ENCODE measurements around the gene SLIT3. TPM values are rescaled to one million over a fixed set of nuclear protein-coding genes. Genes with fewer than 3 reads are reported as not detected.
"Not testable (repeated sequence)": the region's sequence is repeated elsewhere in the genome, so short reads cannot be mapped to it uniquely, and the experiment has no call there.

The SLIT3 gene
- total RNA-seq, 1 donor from 2014 or later: 5.0 TPM

DNA sequence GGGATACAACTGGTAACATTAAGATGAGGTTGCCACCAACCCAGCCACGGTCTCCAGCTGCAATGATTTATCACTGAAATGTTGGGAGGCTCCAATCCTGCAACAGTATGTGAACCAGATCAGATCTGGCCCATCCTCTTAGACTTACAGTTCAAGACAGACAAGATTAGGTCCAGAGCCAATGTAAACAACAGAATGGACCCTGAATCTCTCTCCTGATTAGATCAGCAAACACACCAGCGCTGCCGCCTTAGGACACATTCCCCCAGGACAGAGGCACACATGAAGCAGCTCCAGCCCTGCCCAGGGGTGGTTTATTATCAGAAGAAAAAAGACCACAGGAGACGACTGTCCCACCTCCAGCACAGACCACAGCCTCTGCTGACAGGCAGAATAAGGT, 82.1 kb downstream of the SLIT3 start:
- no peaks in the 10 kb centered on the region for H3K27me3 ChIP-seq (ENCODE audit: control insufficient read depth, insufficient read depth, low read length)
- H3K36me3 ChIP-seq (ENCODE audit: control insufficient read depth, insufficient read depth, low read length): no peaks in the 10 kb centered on the region
- DNase-seq (ENCODE audit: low read depth): no peak
- no peak for TF ChIP-seq CTCF (IDR thresholded peaks at IDR 0.05; ENCODE audit: insufficient read depth, low read length, poor library complexity, severe bottlenecking)
- no peak overlapping the region for H3K4me3 ChIP-seq (ENCODE audit: low read depth, low read length)

GRCh38 chr5:169218176-169218575, 82.8 kb downstream of the SLIT3 start:
- H3K27me3 ChIP-seq (ENCODE audit: control insufficient read depth, insufficient read depth, low read length): no peaks in the 10 kb centered on the region
- TF ChIP-seq CTCF (IDR thresholded peaks at IDR 0.05; ENCODE audit: insufficient read depth, low read length, poor library complexity, severe bottlenecking): no peak
- H3K4me3 ChIP-seq (ENCODE audit: low read depth, low read length): no peak overlapping the region
- DNase-seq (ENCODE audit: low read depth): no peak
- H3K36me3 ChIP-seq (ENCODE audit: control insufficient read depth, insufficient read depth, low read length): no peaks in the 10 kb centered on the region

- H3K4me3 ChIP-seq (ENCODE audit: low read depth, low read length): no peak overlapping the region
- H3K27me3 ChIP-seq (ENCODE audit: control insufficient read depth, insufficient read depth, low read length): no peaks in the 10 kb centered on the region
- no peak for DNase-seq (ENCODE audit: low read depth)
- TF ChIP-seq CTCF (IDR thresholded peaks at IDR 0.05; ENCODE audit: insufficient read depth, low read length, poor library complexity, severe bottlenecking): no peak
- no peaks in the 10 kb centered on the region for H3K36me3 ChIP-seq (ENCODE audit: control insufficient read depth, insufficient read depth, low read length)
Measured at GRCh38 chr5:169216866-169217265, 84.1 kb downstream of the SLIT3 start.

- TF ChIP-seq CTCF (IDR thresholded peaks at IDR 0.05; ENCODE audit: insufficient read depth, low read length, poor library complexity, severe bottlenecking): no peak
- Histone ChIP-seq H3K4me3 (ENCODE audit: low read depth, low read length) (no peak overlapping the region), H3K27me3 (ENCODE audit: control insufficient read depth, insufficient read depth, low read length) (no peaks in the 10 kb centered on the region), H3K36me3 (ENCODE audit: control insufficient read depth, insufficient read depth, low read length) (no peaks in the 10 kb centered on the region)
- DNase-seq (ENCODE audit: low read depth): no peak
Measured at GRCh38 chr5:169213479-169213878, 87.5 kb downstream of the SLIT3 start.

GRCh38 chr5:169211761-169212160, 89.2 kb downstream of the SLIT3 start:
- H3K4me3 ChIP-seq (ENCODE audit: low read depth, low read length); DNase-seq (ENCODE audit: low read depth); H3K27me3 ChIP-seq (ENCODE audit: control insufficient read depth, insufficient read depth, low read length); H3K36me3 ChIP-seq (ENCODE audit: control insufficient read depth, insufficient read depth, low read length): not testable (repeated sequence)

DNA sequence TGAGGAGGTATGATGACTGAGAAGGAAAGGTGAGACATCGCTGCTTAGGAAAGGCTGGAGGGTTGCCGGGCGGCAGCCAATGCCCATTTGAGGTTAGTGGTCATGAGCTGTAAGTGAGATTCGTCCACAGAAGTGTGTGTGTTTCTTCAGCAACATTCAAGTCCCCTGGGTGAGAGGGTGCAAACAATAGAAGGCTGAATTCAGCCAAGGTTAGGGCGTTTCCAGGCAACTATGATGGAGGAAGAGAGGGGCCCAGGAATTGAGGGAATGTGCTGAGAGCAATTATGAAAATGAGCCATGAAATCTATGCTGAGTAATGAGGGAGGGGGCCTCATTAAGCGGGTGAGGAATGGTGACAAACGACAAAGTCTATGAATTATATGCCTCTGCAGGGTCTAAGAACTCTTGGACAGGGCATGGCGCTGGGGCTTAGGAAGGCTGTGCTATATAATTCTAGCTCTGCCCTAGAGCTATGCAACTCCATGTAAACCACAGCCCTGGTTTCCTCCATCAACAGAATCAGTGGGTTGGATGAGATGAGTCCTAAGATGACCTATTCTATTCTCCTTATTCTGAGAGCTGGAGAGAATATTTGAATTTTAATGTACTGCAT, 96.0 kb downstream of the SLIT3 start:
- TF ChIP-seq CTCF (IDR thresholded peaks at IDR 0.05; ENCODE audit: insufficient read depth, low read length, poor library complexity, severe bottlenecking): no peak
- Histone ChIP-seq H3K36me3 (ENCODE audit: control insufficient read depth, insufficient read depth, low read length) (no peaks in the 10 kb centered on the region), H3K27me3 (ENCODE audit: control insufficient read depth, insufficient read depth, low read length) (no peaks in the 10 kb centered on the region), H3K4me3 (ENCODE audit: low read depth, low read length) (no peak overlapping the region)
- no peak for DNase-seq (ENCODE audit: low read depth)
